Osteocyte (in vitro differentiated cells): ENCODE measurements around the gene ISCA1. TPM values are rescaled to one million over a fixed set of nuclear protein-coding genes. Genes with fewer than 3 reads are reported as not detected.

Experiments used
- DNase-seq: peaks from one replicate; pipeline ENCODE4 v3.0.0; 2021; ENCODE audit warnings: mixed read lengths; ENCODE audit not compliant: unreplicated experiment; ENCODE audit errors: extremely low spot score
- H3K27ac Mint-ChIP-seq: one replicate; pipeline ENCODE4 v1.8.0; 2021; ENCODE audit warnings: mild to moderate bottlenecking, mixed read lengths; ENCODE audit not compliant: unreplicated experiment
- H3K27me3 Mint-ChIP-seq: one replicate; pipeline ENCODE4 v1.8.0; 2021; ENCODE audit warnings: mixed read lengths; ENCODE audit not compliant: unreplicated experiment
- H3K36me3 Mint-ChIP-seq: one replicate; pipeline ENCODE4 v1.8.0; 2021; ENCODE audit warnings: mixed read lengths; ENCODE audit not compliant: unreplicated experiment
- H3K4me1 Mint-ChIP-seq: one replicate; pipeline ENCODE4 v1.8.0; 2021; ENCODE audit warnings: mixed read lengths; ENCODE audit not compliant: unreplicated experiment
- H3K4me3 Mint-ChIP-seq: one replicate; pipeline ENCODE4 v1.8.0; 2021; ENCODE audit warnings: mild to moderate bottlenecking, moderate library complexity, mixed read lengths; ENCODE audit not compliant: unreplicated experiment
- H3K9me3 Mint-ChIP-seq: one replicate; pipeline ENCODE4 v1.8.0; 2021; ENCODE audit warnings: mixed read lengths; ENCODE audit not compliant: unreplicated experiment
- long read RNA-seq: library from polyadenylated mRNA; unstranded; transcript quantifications from one replicate; pipeline ENCODE4 v2.0.0, GENCODE V29; 2021
- total RNA-seq: library from RNA; stranded (reverse); gene quantifications from 2 replicates; pipeline ENCODE4 v1.2.1, GENCODE V29; 2021
- TF ChIP-seq, protein P1 (sequence below): fragments of 200-600 bp; sonication (generic); IDR thresholded peaks from 2 replicates; pipeline ENCODE4 v1.5.0; 2021; ENCODE audit warnings: antibody characterized with exemption, mild to moderate bottlenecking, moderate library complexity

ISCA1 gene
- total RNA-seq = 32.9 and 33.9 TPM in 2 replicates
- long read RNA-seq, transcript ISCA1-201 (4 exons, 813 nt) = minor isoform, 7 of 196 reads
- long read RNA-seq, transcript ISCA1-203 (4 exons, 1,958 nt) = major isoform, 180 of 196 reads
- long read RNA-seq, partial matches to known transcripts = 1 of 196 reads
- long read RNA-seq, other reads (novel, unspliced or antisense) = 8 of 196 reads

DNA sequence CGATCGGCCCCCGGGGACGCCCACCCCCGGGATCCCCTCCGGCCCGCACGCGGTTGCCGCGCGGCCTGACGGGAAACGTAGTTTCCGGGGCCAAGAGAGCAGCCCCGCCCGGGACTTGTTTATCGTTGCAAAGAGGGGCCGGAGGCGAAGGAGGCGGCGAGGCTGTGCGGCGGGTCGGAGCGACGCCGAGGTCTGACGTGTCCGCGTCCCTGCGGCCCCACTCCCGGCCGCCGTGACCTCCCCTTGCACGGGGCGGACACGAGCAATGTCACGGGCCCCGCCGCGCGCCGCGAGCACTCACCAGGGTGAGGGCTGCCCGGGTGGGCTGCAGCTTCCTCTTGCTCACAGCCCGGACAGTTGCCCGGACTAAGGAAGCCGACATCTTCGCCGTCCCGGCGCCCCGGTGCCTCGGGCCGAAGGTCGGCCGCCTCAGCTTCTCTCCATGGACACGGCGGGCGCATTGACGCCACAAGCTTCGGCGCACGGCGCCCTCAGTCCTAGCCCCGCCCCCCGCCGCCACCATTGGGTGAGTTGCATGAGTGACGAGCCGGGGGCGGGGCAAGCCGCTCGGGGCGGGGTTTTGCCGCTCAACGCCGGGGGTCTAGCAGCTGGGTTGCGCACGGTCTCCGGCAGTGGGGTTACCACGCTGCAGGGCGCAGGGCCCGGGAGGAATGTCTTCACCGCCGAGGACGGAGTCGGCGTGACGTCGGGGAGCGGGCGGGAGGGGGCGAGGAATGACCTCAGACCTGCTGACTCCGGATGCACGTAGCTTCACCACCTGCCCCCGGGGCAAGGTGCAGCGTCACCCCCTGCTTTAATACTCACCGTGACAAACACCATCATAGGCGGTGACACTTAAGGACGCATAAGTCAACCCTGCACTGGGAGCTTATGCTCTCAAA lies at the start of gene ISCA1:
Gene ISCA1, minus strand, starts transcription at position 462 of the 902 bp plus-strand sequence. Its CDS starts 80 bp downstream, at position 382.
- peaks cover 12% of the 10 kb centered on the region for H3K36me3 Mint-ChIP-seq
- peaks cover 34% of the 10 kb centered on the region for H3K4me1 Mint-ChIP-seq
- peak within 1 kb of the TSS; percentile 92 for H3K27ac Mint-ChIP-seq
- H3K9me3 Mint-ChIP-seq = no peaks in the 10 kb centered on the region
- H3K27me3 Mint-ChIP-seq = no peaks in the 10 kb centered on the region
- H3K4me3 Mint-ChIP-seq = peak within 1 kb of the TSS; percentile 89
- peak; percentile 98 for DNase-seq
- TF ChIP-seq, protein P1, sequence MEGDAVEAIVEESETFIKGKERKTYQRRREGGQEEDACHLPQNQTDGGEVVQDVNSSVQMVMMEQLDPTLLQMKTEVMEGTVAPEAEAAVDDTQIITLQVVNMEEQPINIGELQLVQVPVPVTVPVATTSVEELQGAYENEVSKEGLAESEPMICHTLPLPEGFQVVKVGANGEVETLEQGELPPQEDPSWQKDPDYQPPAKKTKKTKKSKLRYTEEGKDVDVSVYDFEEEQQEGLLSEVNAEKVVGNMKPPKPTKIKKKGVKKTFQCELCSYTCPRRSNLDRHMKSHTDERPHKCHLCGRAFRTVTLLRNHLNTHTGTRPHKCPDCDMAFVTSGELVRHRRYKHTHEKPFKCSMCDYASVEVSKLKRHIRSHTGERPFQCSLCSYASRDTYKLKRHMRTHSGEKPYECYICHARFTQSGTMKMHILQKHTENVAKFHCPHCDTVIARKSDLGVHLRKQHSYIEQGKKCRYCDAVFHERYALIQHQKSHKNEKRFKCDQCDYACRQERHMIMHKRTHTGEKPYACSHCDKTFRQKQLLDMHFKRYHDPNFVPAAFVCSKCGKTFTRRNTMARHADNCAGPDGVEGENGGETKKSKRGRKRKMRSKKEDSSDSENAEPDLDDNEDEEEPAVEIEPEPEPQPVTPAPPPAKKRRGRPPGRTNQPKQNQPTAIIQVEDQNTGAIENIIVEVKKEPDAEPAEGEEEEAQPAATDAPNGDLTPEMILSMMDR = no peak

- Mint-ChIP-seq H3K27ac (no peak overlapping the region), H3K36me3 (peaks cover 56% of the 10 kb centered on the region), H3K4me1 (peaks cover 5% of the 10 kb centered on the region), H3K27me3 (no peaks in the 10 kb centered on the region), H3K9me3 (no peaks in the 10 kb centered on the region), H3K4me3 (no peak overlapping the region)
- TF ChIP-seq, protein P1 = no peak
- DNase-seq = no peak
Observed at GRCh38 chr9:86330186-86330585, 47.8 kb upstream of the ISCA1 start.

- no peak overlapping the region for H3K27ac Mint-ChIP-seq
- TF ChIP-seq, protein P1 = no peak
- H3K27me3 Mint-ChIP-seq = no peaks in the 10 kb centered on the region
- peaks cover 5% of the 10 kb centered on the region for H3K4me1 Mint-ChIP-seq
- no peak for DNase-seq
- H3K9me3 Mint-ChIP-seq = no peaks in the 10 kb centered on the region
- no peak overlapping the region for H3K4me3 Mint-ChIP-seq
- peaks cover 56% of the 10 kb centered on the region for H3K36me3 Mint-ChIP-seq
Observed at GRCh38 chr9:86329649-86330048, 47.3 kb upstream of the ISCA1 start.

- TF ChIP-seq, protein P1 = no peak
- DNase-seq = no peak
- no peaks in the 10 kb centered on the region for H3K9me3 Mint-ChIP-seq
- peaks cover 5% of the 10 kb centered on the region for H3K4me1 Mint-ChIP-seq
- peaks cover 58% of the 10 kb centered on the region for H3K36me3 Mint-ChIP-seq
- H3K27me3 Mint-ChIP-seq = no peaks in the 10 kb centered on the region
- H3K27ac Mint-ChIP-seq = no peak overlapping the region
- H3K4me3 Mint-ChIP-seq = no peak overlapping the region
Observed at GRCh38 chr9:86328156-86328555, 45.8 kb upstream of the ISCA1 start.

DNA sequence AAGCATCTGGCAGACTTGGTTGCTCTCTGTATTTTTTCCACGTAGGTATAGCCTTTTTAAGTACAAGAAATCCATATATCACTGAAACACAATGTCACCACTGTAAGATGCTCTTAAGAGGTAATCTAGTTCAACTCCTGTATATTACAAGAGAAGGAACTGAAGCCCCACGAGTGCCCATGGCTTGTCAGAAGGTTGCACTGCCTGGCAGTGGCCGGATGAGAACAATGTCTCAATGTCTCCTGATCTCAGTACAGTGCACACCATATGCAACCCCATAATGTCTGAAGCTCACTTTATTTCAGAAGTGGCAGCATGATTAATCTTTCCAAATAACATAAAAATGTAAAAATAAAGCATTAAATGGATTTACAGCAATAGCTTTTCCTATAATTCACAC lies 44.2 kb upstream of the ISCA1 start:
- peaks cover 54% of the 10 kb centered on the region for H3K36me3 Mint-ChIP-seq
- DNase-seq = no peak
- no peaks in the 10 kb centered on the region for H3K9me3 Mint-ChIP-seq
- no peaks in the 10 kb centered on the region for H3K27me3 Mint-ChIP-seq
- TF ChIP-seq, protein P1 = no peak
- H3K27ac Mint-ChIP-seq = no peak overlapping the region
- peaks cover 17% of the 10 kb centered on the region for H3K4me1 Mint-ChIP-seq
- no peak overlapping the region for H3K4me3 Mint-ChIP-seq
